Panc1 (cell line): ENCODE results near the gene MIA2. TPM values are rescaled to one million over a fixed set of nuclear protein-coding genes. Genes with fewer than 3 reads are reported as not detected.
"Not testable (repeated sequence)": the region's sequence is repeated elsewhere in the genome, so short reads cannot be mapped to it uniquely, and the experiment has no call there.

Experiments used
- ATAC-seq: fragments of 200-7000 bp; cut with Tn5 transposase; 2 replicates; pipeline ENCODE4 v1.9.1; 2020; ENCODE audit warnings: mild to moderate bottlenecking, moderate library complexity
- BruUV-seq: library from RNA; stranded (reverse); fragments of 400-500 nt; replicated peaks from 2 replicates; lab custom pipeline; 2021; lab: Mats Ljungman, UMichigan
- CTCF ChIA-PET: fragments of 300-600 bp; sonication (Branson Sonifier 250); formaldehyde crosslinking; loops from one replicate; lab custom pipeline; 2022; ENCODE audit warnings: antibody characterized with exemption; lab: Charles Lee
- POLR2A ChIA-PET: fragments of 300-600 bp; sonication (Branson Sonifier 250); formaldehyde crosslinking; loops from one replicate; lab custom pipeline; 2022; ENCODE audit warnings: antibody characterized with exemption; lab: Charles Lee
- DNase-seq: peaks from one replicate; pipeline ENCODE4 v3.0.0-alpha.2; 2010; ENCODE audit warnings: low read depth, low spot score
- H3K27ac ChIP-seq: 2 replicates; pipeline ENCODE4 v1.5.1; 2011; ENCODE audit warnings: mild to moderate bottlenecking, low read length, inconsistent platforms
- H3K27me3 ChIP-seq: fragments of 200-500 bp; sonication (Bioruptor generic); 2 replicates; pipeline ENCODE4 v1.6.0; 2014; ENCODE audit warnings: low read length, inconsistent platforms; ENCODE audit not compliant: control insufficient read depth, insufficient read depth
- H3K36me3 ChIP-seq: fragments of 200-500 bp; sonication (Bioruptor generic); 2 replicates; pipeline ENCODE4 v1.5.1; 2014; ENCODE audit warnings: inconsistent platforms, mild to moderate bottlenecking, low read length, moderate library complexity; ENCODE audit not compliant: control insufficient read depth, insufficient read depth
- H3K4me1 ChIP-seq: 2 replicates; pipeline ENCODE4 v1.5.1; 2011; ENCODE audit warnings: inconsistent platforms, mild to moderate bottlenecking, low read length, moderate library complexity; ENCODE audit not compliant: control insufficient read depth, insufficient read depth
- H3K4me3 ChIP-seq, 2 experiments: 2 replicates each; pipeline ENCODE4 v1.5.1; 2011 to 2012; ENCODE audit warnings: low read depth in 2 of 2, low read length in 2 of 2, mild to moderate bottlenecking in 2 of 2, inconsistent platforms in 1 of 2, moderate library complexity in 1 of 2
- H3K9me3 ChIP-seq: fragments of 200-500 bp; sonication (Bioruptor generic); 2 replicates; pipeline ENCODE4 v1.5.1; 2014; ENCODE audit warnings: low read depth, mild to moderate bottlenecking, inconsistent platforms, low read length, moderate library complexity; ENCODE audit not compliant: control insufficient read depth, insufficient read depth
- CTCF ChIP-seq: fragments of 450-650 bp; IDR thresholded peaks from 2 replicates; pipeline ENCODE4 v1.5.1; 2017; ENCODE audit warnings: mild to moderate bottlenecking
- POLR2AphosphoS5 ChIP-seq: IDR thresholded peaks from 2 replicates; pipeline ENCODE4 v1.6.1; 2012; ENCODE audit warnings: mild to moderate bottlenecking, low read depth, low read length, moderate library complexity
- REST ChIP-seq, 2 experiments: IDR thresholded peaks; 2 replicates each; pipeline ENCODE4 v1.6.1; 2011 to 2012; ENCODE audit warnings: low read depth in 2 of 2, control low read depth in 1 of 2, low read length in 1 of 2, mild to moderate bottlenecking in 1 of 2, moderate library complexity in 1 of 2; ENCODE audit not compliant: insufficient read depth in 1 of 2
- SIN3A ChIP-seq: IDR thresholded peaks from 2 replicates; pipeline ENCODE4 v1.6.1; 2012; ENCODE audit warnings: low read depth, mild to moderate bottlenecking, low read length, moderate library complexity, borderline replicate concordance; ENCODE audit not compliant: insufficient read depth
- TCF7L2 ChIP-seq: IDR thresholded peaks from 2 replicates; pipeline ENCODE4 v1.6.1; 2011; ENCODE audit warnings: mild to moderate bottlenecking, low read depth, low read length, inconsistent platforms
- in situ Hi-C: cut with HindIII; loops from 2 replicates; pipeline ENCODE4 v1.10.0; 2016; ENCODE audit warnings: low sequenced_read_pairs, low pct_unique_long_range_greater_than_20kb
- intact Hi-C: fragments of 100-400 bp; cut with micrococcal nuclease; formaldehyde crosslinking; loops from one replicate; pipeline ENCODE4 v1.10.0; 2022; ENCODE audit not compliant: unreplicated experiment
- total RNA-seq: library from RNA; stranded (reverse); gene quantifications from one replicate; pipeline ENCODE4 v1.2.1, GENCODE V29; 2021; ENCODE audit not compliant: unreplicated experiment

MIA2 gene
- total RNA-seq, 1 experiment from 2014 or later = 19.2 TPM

- Histone ChIP-seq H3K9me3 (no peaks in the 10 kb centered on the region), H3K27ac (no peak overlapping the region), H3K27me3 (no peaks in the 10 kb centered on the region), H3K4me1 (no peaks in the 10 kb centered on the region), H3K4me3 (no peak overlapping the region), H3K36me3 (no peaks in the 10 kb centered on the region)
- CTCF ChIA-PET = no interaction called here
- TF ChIP-seq TCF7L2 = no peak
- no peak for TF ChIP-seq CTCF
- no peak for TF ChIP-seq SIN3A
- no peak for TF ChIP-seq POLR2AphosphoS5
- POLR2A ChIA-PET = no interaction called here
- BruUV-seq = no TSS peak
- ATAC-seq (no peak), DNase-seq (no peak)
- in situ Hi-C loops (no loop called here), intact Hi-C loops (no loop called here)
These were observed 13.5 kb downstream of the MIA2 start for GRCh38 chr14:39247256-39247655.

- BruUV-seq = no TSS peak
- no peak overlapping the region for H3K27ac ChIP-seq
These were observed 17.8 kb downstream of the MIA2 start for GRCh38 chr14:39251547-39251946.

GRCh38 chr14:39257388-39257787, 23.7 kb downstream of the MIA2 start:
- in situ Hi-C loops, DNase-seq, intact Hi-C loops, BruUV-seq, H3K9me3 ChIP-seq, ATAC-seq, H3K27ac ChIP-seq, POLR2A ChIA-PET, H3K4me1 ChIP-seq, CTCF ChIA-PET, H3K27me3 ChIP-seq, H3K36me3 ChIP-seq, H3K4me3 ChIP-seq: not testable (repeated sequence)

More at GRCh38 chr14:39251547-39251946, 17.8 kb downstream of the MIA2 start:
- intact Hi-C loops (no loop called here), in situ Hi-C loops (no loop called here)
- TF ChIP-seq TCF7L2 (no peak), POLR2AphosphoS5 (no peak), CTCF (no peak), REST (IDR thresholded peaks at IDR 0.05; ENCODE audit: insufficient read depth in 1 of 2, low read depth in 2 of 2, low read length in 1 of 2) (no peak), SIN3A (no peak)
- Histone ChIP-seq H3K36me3 (no peaks in the 10 kb centered on the region), H3K9me3 (no peaks in the 10 kb centered on the region), H3K27me3 (no peaks in the 10 kb centered on the region), H3K4me3 (no peak overlapping the region), H3K4me1 (no peaks in the 10 kb centered on the region)
- ChIA-PET POLR2A (no interaction called here), CTCF (no interaction called here)
- DNase-seq = no peak
- no peak for ATAC-seq
